Lower leg skin (tissue), 3 donors: Measurements from ENCODE around the gene LHFPL3.

Experiments
- CTCF ChIP-seq, 3 donors: fragments of 450-650 bp; IDR thresholded peaks; one replicate each; pipeline ENCODE4 v1.5.1; 2016; ENCODE audit warnings: antibody characterized with exemption in 3 of 3, mild to moderate bottlenecking in 3 of 3, moderate library complexity in 2 of 3
- POLR2A ChIP-seq, 2 donors: fragments of 450-650 bp; IDR thresholded peaks; one replicate each; pipeline ENCODE4 v1.6.1; 2016 to 2017; ENCODE audit warnings: antibody characterized with exemption in 2 of 2, mild to moderate bottlenecking in 1 of 2, moderate library complexity in 1 of 2

- TF ChIP-seq CTCF (IDR thresholded peaks at IDR 0.05) (no peak), POLR2A (IDR thresholded peaks at IDR 0.05) (no peak)
These were observed 558.2 kb downstream of the LHFPL3 start for GRCh38 chr7:104886651-104887050.
